HG03520 (cell line): ENCODE measurements around the gene TSC2.

Experiments
- ATAC-seq: cut with Tn5 transposase; IDR thresholded peaks from one replicate; pipeline ENCODE4 v1.9.1; 2021; ENCODE audit warnings: mild to moderate bottlenecking, moderate library complexity; ENCODE audit not compliant: unreplicated experiment

The TSC2 gene

DNA sequence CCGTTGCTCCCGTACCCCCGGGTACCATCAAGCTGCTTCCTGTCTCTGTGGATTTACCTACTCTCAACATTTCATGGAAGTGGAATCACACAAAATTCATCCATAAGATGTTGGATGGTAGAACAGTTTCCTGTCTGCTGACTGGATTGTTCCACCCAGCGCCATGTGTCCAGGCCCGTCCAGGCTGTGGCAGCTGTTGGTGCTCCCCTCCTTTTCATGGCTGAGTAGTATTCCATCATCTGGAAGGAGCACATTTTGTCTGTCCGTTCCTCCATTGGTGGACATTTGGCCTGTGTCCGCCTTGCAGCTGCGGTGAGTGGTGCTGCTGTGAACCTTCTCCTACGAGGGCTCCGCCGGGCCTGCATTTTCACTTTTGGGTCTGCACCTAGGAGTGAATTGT lies 18.4 kb downstream of the TSC2 start:
- no peak for ATAC-seq

GRCh38 chr16:2070576-2071453 lies 23.0 kb downstream of the TSC2 start:
- no peak for ATAC-seq

GRCh38 chr16:2071454-2072202 lies 23.8 kb downstream of the TSC2 start:
- no peak for ATAC-seq

GRCh38 chr16:2072926-2073325 lies 25.1 kb downstream of the TSC2 start:
- no peak for ATAC-seq

- ATAC-seq: no peak
Observed at GRCh38 chr16:2074071-2074470, 26.3 kb downstream of the TSC2 start.

- ATAC-seq: no peak
Observed at GRCh38 chr16:2075631-2076030, 27.8 kb downstream of the TSC2 start.

GRCh38 chr16:2076072-2076865 lies 28.5 kb downstream of the TSC2 start:
- ATAC-seq: no peak

DNA sequence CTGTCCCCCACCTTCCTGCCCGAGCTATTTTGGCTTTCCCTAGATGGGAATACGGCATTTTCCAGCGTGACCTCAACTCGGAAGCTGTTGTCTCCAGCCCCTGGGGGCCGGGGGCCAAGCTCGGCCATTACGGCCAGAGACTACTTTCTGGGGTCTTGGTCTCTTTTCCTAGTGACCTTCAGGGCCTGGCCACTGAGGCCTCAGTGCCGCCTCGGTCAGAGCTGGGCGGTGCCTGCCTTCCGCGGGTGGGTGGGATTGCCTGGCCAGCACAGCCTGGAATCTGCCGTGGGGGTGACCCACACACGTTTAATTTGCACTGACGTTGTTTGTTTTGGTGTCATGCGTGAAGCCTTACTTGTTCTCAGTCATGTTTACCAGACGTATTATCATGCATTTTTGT lies 29.2 kb downstream of the TSC2 start:
- no peak for ATAC-seq

DNA sequence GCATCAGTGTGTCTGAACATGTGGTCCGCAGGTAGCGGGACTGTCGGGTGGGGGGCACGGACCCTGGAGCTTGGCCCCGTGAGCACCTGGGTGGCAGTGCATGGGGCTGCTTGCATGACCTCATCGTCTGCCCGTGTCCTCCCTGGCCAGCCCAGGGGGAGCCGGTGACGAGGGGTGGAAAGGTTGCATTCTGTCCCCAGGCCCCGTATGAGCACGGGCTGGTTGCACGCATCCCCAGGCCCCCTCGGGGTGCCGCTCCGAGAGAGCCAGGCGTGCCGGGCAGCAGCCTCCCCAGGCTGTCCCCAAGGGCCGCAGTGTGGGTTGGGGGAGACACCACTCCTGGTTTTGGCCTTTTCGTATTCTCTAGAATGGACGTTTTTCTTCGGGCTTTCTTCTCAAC lies 29.9 kb downstream of the TSC2 start:
- no peak for ATAC-seq

DNA sequence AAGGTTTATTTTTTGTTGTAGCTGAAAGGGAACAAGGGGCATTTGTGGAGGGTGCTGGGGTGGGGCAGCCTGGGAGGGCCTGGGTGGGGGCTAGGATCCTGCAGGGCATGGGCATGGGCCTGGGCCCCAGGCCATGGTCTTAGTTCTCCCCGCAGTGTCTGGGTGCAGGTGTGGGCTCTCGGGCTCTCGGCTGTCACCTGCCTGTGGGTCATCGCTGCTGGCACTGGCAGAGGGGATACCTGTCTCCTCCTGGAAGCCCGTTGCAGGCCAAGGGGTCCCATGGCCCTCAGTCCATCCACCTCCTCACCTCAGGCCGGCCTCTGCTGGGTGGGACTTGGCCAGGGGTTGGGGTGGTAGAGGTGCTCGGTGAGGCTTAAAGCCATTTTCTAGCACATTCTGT lies 30.3 kb downstream of the TSC2 start:
- ATAC-seq: no peak

- no peak for ATAC-seq
Observed at GRCh38 chr16:2078691-2079090, 30.9 kb downstream of the TSC2 start.

- ATAC-seq: no peak
Observed at GRCh38 chr16:2079311-2079800, 31.6 kb downstream of the TSC2 start.

- no peak for ATAC-seq
Observed at GRCh38 chr16:2079991-2080390, 32.2 kb downstream of the TSC2 start.

DNA sequence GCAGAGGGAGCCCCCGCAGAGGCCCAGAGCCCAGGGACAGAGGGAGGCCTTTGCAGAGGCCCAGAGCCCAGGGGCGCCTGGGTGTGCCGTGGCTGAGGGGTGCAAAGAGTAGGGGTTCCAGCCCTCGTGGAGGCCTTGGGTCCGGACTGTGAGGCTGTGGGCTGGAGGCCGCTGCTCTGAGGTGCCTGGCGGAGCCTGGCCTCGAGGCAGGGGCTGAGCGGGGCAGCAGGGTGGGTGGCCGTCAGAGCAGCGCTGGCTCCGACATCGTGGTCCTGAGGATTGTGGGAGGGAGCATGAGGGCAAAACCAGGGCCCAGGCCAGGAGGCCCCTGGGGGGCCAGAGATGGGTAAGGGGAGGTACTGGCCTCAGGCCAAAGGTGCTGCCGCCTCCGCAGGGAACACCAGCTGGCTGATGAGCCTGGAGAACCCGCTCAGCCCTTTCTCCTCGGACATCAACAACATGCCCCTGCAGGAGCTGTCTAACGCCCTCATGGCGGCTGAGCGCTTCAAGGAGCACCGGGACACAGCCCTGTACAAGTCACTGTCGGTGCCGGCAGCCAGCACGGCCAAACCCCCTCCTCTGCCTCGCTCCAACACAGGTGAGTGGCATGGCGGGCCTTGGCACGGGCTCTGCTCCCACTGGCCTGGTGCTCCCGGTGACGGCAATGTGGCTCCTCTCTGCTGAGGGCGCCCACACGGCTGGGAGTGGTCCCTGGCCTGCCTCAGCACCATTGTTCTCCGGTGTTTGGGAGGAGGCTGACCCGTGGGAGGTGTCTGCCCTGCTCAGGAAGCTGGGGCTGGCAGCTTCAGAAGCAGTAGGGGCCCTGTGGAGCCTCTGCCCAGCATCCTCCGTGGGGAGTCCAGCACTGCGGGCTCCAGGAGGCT lies 33.7 kb downstream of the TSC2 start:
- ATAC-seq: no peak

DNA sequence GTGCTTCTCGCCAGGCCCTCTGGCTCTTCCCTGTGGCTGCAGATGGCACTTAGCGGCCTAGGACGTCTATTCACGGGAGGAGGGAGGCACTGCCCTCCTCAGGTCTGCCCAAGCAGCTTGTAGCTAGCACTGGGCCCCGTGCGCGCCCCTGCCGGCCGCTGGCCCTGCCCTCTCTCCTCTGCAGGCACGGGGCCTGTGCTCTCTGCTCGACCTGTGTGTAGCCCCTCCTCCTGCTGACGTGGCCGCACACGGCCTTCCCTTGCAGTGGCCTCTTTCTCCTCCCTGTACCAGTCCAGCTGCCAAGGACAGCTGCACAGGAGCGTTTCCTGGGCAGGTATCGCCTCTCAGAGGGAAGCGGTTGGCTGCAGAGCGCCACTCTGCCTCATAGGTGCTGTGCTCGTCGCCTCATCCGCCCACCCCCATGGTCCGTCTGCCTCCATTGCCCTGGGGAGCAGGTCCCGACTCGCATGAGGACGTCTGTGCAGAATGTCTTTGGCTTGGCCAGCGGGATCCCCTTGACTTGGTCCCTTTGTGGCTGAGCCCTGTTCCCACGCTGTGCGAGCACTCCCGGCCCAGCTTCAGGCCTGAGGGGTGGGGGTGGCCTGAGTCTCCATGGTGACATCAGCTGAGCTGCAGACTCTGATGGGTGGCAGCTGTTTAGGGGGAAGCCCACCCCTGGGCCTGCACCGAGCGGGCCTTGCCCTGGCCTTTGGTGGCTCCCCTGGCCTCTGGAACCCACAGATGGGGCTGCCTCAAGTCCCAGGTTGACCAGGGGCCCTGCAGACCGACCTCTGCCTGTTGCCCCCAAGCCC lies 34.6 kb downstream of the TSC2 start:
- no peak for ATAC-seq

- no peak for ATAC-seq
Observed at GRCh38 chr16:2082983-2083364, 35.2 kb downstream of the TSC2 start.

- no peak for ATAC-seq
Observed at GRCh38 chr16:2083409-2083808, 35.6 kb downstream of the TSC2 start.

DNA sequence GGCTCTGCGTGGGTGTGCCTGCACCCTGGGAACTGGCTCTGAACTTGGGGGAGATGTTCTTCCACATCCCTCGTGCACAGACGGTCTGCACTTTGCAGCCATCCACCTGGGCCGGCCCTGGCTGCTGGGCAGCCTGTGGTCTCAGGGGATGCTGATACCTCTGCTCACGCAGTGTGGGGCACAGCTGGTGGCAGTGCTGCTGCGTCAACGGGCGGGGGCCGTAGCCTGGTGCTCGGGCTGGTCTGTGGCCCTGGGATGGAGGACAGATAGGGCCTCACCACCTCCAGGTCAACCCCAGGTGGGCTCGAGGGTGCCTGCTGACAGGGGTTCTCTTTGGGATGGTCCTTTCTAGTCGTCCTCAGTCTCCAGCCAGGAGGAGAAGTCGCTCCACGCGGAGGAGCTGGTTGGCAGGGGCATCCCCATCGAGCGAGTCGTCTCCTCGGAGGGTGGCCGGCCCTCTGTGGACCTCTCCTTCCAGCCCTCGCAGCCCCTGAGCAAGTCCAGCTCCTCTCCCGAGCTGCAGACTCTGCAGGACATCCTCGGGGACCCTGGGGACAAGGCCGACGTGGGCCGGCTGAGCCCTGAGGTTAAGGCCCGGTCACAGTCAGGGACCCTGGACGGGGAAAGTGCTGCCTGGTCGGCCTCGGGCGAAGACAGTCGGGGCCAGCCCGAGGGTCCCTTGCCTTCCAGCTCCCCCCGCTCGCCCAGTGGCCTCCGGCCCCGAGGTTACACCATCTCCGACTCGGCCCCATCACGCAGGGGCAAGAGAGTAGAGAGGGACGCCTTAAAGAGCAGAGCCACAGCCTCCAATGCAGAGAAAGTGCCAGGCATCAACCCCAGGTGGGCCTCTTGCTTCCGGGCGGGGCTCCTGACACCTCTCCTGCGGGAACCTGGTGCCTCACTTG lies 36.3 kb downstream of the TSC2 start:
- ATAC-seq: no peak
